ENCODE measurements around the gene SCNN1B.
"Not testable (repeated sequence)": the region's sequence is repeated elsewhere in the genome, so short reads cannot be mapped to it uniquely, and the experiment has no call there.

The SCNN1B gene

DNA sequence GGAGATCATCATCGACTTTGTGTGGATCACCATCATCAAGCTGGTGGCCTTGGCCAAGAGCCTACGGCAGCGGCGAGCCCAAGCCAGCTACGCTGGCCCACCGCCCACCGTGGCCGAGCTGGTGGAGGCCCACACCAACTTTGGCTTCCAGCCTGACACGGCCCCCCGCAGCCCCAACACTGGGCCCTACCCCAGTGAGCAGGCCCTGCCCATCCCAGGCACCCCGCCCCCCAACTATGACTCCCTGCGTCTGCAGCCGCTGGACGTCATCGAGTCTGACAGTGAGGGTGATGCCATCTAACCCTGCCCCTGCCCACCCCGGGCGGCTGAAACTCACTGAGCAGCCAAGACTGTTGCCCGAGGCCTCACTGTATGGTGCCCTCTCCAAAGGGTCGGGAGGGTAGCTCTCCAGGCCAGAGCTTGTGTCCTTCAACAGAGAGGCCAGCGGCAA, 78.4 kb downstream of the SCNN1B start:
- Histone ChIP-seq H3K9me3 (ENCODE audit: insufficient read depth, low read depth, low read length) (no peaks in the 10 kb centered on the region), H3K18ac (ENCODE audit: low read length) (no peak overlapping the region), H3K27me3 (ENCODE audit: insufficient read depth, low read length) (no peaks in the 10 kb centered on the region), H3K36me3 (ENCODE audit: control insufficient read depth in 1 of 2, insufficient read depth in 2 of 2, low read length in 2 of 2) (no peaks in the 10 kb centered on the region), H3K4me2 (ENCODE audit: low read length) (no peak overlapping the region), H3K9ac (ENCODE audit: low read length) (no peak overlapping the region), H2BK12ac (ENCODE audit: low read length) (no peak overlapping the region), H2AK5ac (ENCODE audit: low read length) (no peak overlapping the region), H4K12ac (ENCODE audit: low read depth, low read length) (no peak overlapping the region), H2AFZ (ENCODE audit: insufficient read depth, low read length, poor library complexity) (no peak overlapping the region), H3K14ac (ENCODE audit: low read length) (no peak overlapping the region), H3K27ac (ENCODE audit: low read depth, low read length) (no peak overlapping the region), H4K91ac (ENCODE audit: low read depth, low read length) (no peak overlapping the region), H3K4me1 (ENCODE audit: control insufficient read depth in 1 of 2, insufficient read depth in 2 of 2, low read length in 2 of 2) (no peaks in the 10 kb centered on the region), H3K79me1 (ENCODE audit: low read length) (no peaks in the 10 kb centered on the region), H4K8ac (ENCODE audit: low read depth, low read length) (no peak overlapping the region), H3K4ac (ENCODE audit: low read depth, low read length) (no peak overlapping the region), H3K79me2 (ENCODE audit: control insufficient read depth, insufficient read depth, low read length, poor library complexity) (no peaks in the 10 kb centered on the region), H2BK5ac (ENCODE audit: low read depth, low read length, poor library complexity) (no peak overlapping the region), H3K23ac (ENCODE audit: low read length) (no peak overlapping the region), H2BK120ac (ENCODE audit: insufficient read depth, low read length, poor library complexity) (no peak overlapping the region), H3K4me3 (ENCODE audit: low read depth, low read length) (no peak overlapping the region)
- WGBS (ENCODE audit: extremely low coverage, insufficient coverage, insufficient read length): no CpG with 5 or more reads among the region's 20 CpGs
- DNase-seq: no peak

DNA sequence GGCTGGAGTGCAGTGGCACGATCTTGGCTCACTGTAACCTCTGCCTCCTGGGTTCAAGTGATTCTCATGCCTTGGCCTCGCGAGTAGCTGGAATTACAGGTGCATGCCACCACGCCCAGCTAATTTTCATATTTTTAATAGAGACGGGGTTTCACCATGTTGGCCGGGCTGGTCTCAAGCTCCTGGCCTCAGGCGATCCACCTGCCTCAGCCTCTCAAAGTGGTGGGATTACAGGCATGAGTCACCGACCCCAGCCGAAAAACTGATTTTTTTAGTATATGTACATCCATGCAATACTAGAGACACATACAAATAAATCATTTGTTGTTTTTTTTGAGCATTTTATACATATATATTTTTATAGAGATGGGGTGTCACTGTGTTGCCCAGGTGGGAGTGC, 79.6 kb downstream of the SCNN1B start:
- H3K4me3 ChIP-seq (ENCODE audit: low read depth, low read length); H3K4me2 ChIP-seq (ENCODE audit: low read length); H3K27ac ChIP-seq (ENCODE audit: low read depth, low read length); H4K8ac ChIP-seq (ENCODE audit: low read depth, low read length); H3K18ac ChIP-seq (ENCODE audit: low read length); H4K12ac ChIP-seq (ENCODE audit: low read depth, low read length); H3K27me3 ChIP-seq (ENCODE audit: insufficient read depth, low read length); H3K36me3 ChIP-seq (ENCODE audit: control insufficient read depth in 1 of 2, insufficient read depth in 2 of 2, low read length in 2 of 2); H2BK5ac ChIP-seq (ENCODE audit: low read depth, low read length, poor library complexity); H3K79me2 ChIP-seq (ENCODE audit: control insufficient read depth, insufficient read depth, low read length, poor library complexity); H2BK120ac ChIP-seq (ENCODE audit: insufficient read depth, low read length, poor library complexity); H3K14ac ChIP-seq (ENCODE audit: low read length); H3K4ac ChIP-seq (ENCODE audit: low read depth, low read length); H3K9ac ChIP-seq (ENCODE audit: low read length); DNase-seq; H2BK12ac ChIP-seq (ENCODE audit: low read length); H2AFZ ChIP-seq (ENCODE audit: insufficient read depth, low read length, poor library complexity); H3K79me1 ChIP-seq (ENCODE audit: low read length); H4K91ac ChIP-seq (ENCODE audit: low read depth, low read length); H3K23ac ChIP-seq (ENCODE audit: low read length); H3K4me1 ChIP-seq (ENCODE audit: control insufficient read depth in 1 of 2, insufficient read depth in 2 of 2, low read length in 2 of 2); H2AK5ac ChIP-seq (ENCODE audit: low read length); H3K9me3 ChIP-seq (ENCODE audit: insufficient read depth, low read depth, low read length): not testable (repeated sequence)
- WGBS (ENCODE audit: extremely low coverage, insufficient coverage, insufficient read length): no CpG with 5 or more reads among the region's 9 CpGs

DNA sequence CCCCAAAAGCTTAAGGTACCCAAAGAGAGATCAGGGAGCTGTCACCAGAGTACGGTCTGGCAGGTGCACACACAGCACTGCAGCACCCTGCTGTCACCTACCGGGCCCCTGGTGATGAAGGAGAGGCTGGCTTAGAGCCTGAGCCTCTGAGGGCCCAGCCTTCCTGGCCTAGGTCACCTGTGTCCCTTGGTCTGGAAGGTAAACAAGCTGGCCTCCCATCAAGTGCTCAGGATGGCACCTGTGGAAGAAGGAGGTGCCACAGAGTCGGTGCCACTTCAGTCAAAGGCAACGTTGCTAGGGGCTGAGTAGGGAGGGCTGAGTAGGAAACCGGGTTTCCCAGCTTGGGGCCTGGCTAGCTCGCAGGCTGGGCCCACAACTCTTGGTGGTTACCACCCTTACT, 80.2 kb downstream of the SCNN1B start:
- Histone ChIP-seq H3K4me1 (ENCODE audit: control insufficient read depth in 1 of 2, insufficient read depth in 2 of 2, low read length in 2 of 2) (no peaks in the 10 kb centered on the region), H3K4me3 (ENCODE audit: low read depth, low read length) (no peak overlapping the region), H3K79me2 (ENCODE audit: control insufficient read depth, insufficient read depth, low read length, poor library complexity) (no peaks in the 10 kb centered on the region), H2BK120ac (ENCODE audit: insufficient read depth, low read length, poor library complexity) (no peak overlapping the region), H4K8ac (ENCODE audit: low read depth, low read length) (no peak overlapping the region), H3K9ac (ENCODE audit: low read length) (no peak overlapping the region), H4K12ac (ENCODE audit: low read depth, low read length) (no peak overlapping the region), H3K18ac (ENCODE audit: low read length) (no peak overlapping the region), H2AFZ (ENCODE audit: insufficient read depth, low read length, poor library complexity) (no peak overlapping the region), H2AK5ac (ENCODE audit: low read length) (no peak overlapping the region), H3K36me3 (ENCODE audit: control insufficient read depth in 1 of 2, insufficient read depth in 2 of 2, low read length in 2 of 2) (no peaks in the 10 kb centered on the region), H3K27ac (ENCODE audit: low read depth, low read length) (no peak overlapping the region), H3K4me2 (ENCODE audit: low read length) (no peak overlapping the region), H4K91ac (ENCODE audit: low read depth, low read length) (no peak overlapping the region), H3K23ac (ENCODE audit: low read length) (no peak overlapping the region), H3K9me3 (ENCODE audit: insufficient read depth, low read depth, low read length) (no peaks in the 10 kb centered on the region), H2BK12ac (ENCODE audit: low read length) (no peak overlapping the region), H2BK5ac (ENCODE audit: low read depth, low read length, poor library complexity) (no peak overlapping the region), H3K27me3 (ENCODE audit: insufficient read depth, low read length) (no peaks in the 10 kb centered on the region), H3K79me1 (ENCODE audit: low read length) (no peaks in the 10 kb centered on the region), H3K4ac (ENCODE audit: low read depth, low read length) (no peak overlapping the region), H3K14ac (ENCODE audit: low read length) (no peak overlapping the region)
- DNase-seq: no peak
- WGBS (ENCODE audit: extremely low coverage, insufficient coverage, insufficient read length): no CpG with 5 or more reads among the region's 6 CpGs

DNA sequence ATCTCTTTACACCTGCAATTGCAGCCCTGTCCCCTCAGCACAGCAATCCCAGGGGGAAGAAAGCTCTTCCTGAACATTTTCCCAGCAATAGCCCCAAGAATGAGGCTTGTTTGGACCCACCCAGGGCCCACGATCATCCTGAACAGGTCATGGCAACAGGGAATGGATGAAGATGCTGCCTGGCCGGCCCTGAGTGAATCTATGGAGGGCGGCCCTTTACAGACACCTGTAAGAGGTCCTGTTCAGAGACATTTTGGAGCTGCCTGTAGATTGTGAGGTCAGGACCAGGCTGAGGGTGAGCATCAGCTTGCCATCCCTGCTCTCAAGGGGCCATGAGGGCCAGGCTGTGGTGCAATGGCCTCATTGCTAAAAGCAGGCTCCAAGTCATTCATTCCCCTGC, 81.8 kb downstream of the SCNN1B start:
- no CpG with 5 or more reads among the region's 3 CpGs for WGBS (ENCODE audit: extremely low coverage, insufficient coverage, insufficient read length)
- no peak overlapping the region for H2BK5ac ChIP-seq (ENCODE audit: low read depth, low read length, poor library complexity)
- DNase-seq: no peak

More for the DNA sequence above, 81.8 kb downstream of the SCNN1B start:
- no peak overlapping the region for H4K12ac ChIP-seq (ENCODE audit: low read depth, low read length)
- H4K91ac ChIP-seq (ENCODE audit: low read depth, low read length): no peak overlapping the region
- H2BK12ac ChIP-seq (ENCODE audit: low read length): no peak overlapping the region
- no peaks in the 10 kb centered on the region for H3K9me3 ChIP-seq (ENCODE audit: insufficient read depth, low read depth, low read length)
- H3K79me1 ChIP-seq (ENCODE audit: low read length): no peaks in the 10 kb centered on the region
- no peak overlapping the region for H3K18ac ChIP-seq (ENCODE audit: low read length)
- no peak overlapping the region for H2AFZ ChIP-seq (ENCODE audit: insufficient read depth, low read length, poor library complexity)
- peaks cover 3 to 4% of the 10 kb centered on the region in 2 experiments for H3K36me3 ChIP-seq (ENCODE audit: control insufficient read depth in 1 of 2, insufficient read depth in 2 of 2, low read length in 2 of 2)
- H2BK120ac ChIP-seq (ENCODE audit: insufficient read depth, low read length, poor library complexity): no peak overlapping the region
- no peaks in the 10 kb centered on the region for H3K4me1 ChIP-seq (ENCODE audit: control insufficient read depth in 1 of 2, insufficient read depth in 2 of 2, low read length in 2 of 2)
- no peak overlapping the region for H3K4me3 ChIP-seq (ENCODE audit: low read depth, low read length)
- H3K4me2 ChIP-seq (ENCODE audit: low read length): no peak overlapping the region
- no peaks in the 10 kb centered on the region for H3K27me3 ChIP-seq (ENCODE audit: insufficient read depth, low read length)
- no peaks in the 10 kb centered on the region for H3K79me2 ChIP-seq (ENCODE audit: control insufficient read depth, insufficient read depth, low read length, poor library complexity)
- no peak overlapping the region for H3K14ac ChIP-seq (ENCODE audit: low read length)
- H3K23ac ChIP-seq (ENCODE audit: low read length): no peak overlapping the region
- no peak overlapping the region for H3K27ac ChIP-seq (ENCODE audit: low read depth, low read length)
- H3K4ac ChIP-seq (ENCODE audit: low read depth, low read length): no peak overlapping the region
- H3K9ac ChIP-seq (ENCODE audit: low read length): no peak overlapping the region
- H2AK5ac ChIP-seq (ENCODE audit: low read length): no peak overlapping the region
- no peak overlapping the region for H4K8ac ChIP-seq (ENCODE audit: low read depth, low read length)
